Measurements from ENCODE around the gene RCN2. TPM values are rescaled to one million over a fixed set of nuclear protein-coding genes. Genes with fewer than 3 reads are reported as not detected.

RCN2 gene, protein sequence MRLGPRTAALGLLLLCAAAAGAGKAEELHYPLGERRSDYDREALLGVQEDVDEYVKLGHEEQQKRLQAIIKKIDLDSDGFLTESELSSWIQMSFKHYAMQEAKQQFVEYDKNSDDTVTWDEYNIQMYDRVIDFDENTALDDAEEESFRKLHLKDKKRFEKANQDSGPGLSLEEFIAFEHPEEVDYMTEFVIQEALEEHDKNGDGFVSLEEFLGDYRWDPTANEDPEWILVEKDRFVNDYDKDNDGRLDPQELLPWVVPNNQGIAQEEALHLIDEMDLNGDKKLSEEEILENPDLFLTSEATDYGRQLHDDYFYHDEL
- total RNA-seq, result 10 to 100 TPM; 38.8 to 56.1 (median 50.2) TPM

DNA sequence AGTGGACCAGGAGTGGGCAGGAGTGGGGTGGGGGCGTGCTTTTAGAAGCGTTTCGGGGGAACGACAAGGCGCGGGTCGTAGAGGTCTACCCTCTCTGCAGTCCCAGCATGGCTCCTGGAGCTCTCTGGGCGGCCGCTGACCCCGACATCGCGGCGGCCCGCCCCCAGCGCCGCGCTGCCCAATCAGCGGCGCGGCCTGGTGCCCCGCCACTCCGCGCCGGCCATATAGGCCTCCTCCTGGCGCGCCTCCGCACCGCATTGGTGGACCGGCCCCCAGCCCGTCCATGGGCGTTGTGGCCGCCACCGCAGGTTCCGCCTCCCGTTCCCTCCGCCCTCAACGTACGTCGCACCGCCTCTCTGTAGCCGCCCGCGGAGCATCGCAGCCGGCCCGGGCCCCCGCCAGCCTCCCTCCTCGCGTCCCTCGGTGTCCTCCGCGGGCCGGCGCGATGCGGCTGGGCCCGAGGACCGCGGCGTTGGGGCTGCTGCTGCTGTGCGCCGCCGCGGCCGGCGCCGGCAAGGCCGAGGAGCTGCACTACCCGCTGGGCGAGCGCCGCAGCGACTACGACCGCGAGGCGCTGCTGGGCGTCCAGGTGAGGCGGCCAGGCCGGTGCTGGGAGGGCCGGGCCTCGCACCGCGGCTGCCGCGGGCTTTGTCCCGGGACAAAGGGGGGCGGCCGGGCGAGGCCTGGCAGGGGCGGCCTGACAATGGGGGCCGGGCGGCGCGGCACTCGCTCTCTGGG lies at the start of gene RCN2:
TSS of gene RCN2 (plus strand) at position 353 of the 738 bp plus-strand sequence. CDS start at position 446, 93 bp downstream.
- TF ChIP-seq, protein P1, sequence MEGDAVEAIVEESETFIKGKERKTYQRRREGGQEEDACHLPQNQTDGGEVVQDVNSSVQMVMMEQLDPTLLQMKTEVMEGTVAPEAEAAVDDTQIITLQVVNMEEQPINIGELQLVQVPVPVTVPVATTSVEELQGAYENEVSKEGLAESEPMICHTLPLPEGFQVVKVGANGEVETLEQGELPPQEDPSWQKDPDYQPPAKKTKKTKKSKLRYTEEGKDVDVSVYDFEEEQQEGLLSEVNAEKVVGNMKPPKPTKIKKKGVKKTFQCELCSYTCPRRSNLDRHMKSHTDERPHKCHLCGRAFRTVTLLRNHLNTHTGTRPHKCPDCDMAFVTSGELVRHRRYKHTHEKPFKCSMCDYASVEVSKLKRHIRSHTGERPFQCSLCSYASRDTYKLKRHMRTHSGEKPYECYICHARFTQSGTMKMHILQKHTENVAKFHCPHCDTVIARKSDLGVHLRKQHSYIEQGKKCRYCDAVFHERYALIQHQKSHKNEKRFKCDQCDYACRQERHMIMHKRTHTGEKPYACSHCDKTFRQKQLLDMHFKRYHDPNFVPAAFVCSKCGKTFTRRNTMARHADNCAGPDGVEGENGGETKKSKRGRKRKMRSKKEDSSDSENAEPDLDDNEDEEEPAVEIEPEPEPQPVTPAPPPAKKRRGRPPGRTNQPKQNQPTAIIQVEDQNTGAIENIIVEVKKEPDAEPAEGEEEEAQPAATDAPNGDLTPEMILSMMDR (IDR thresholded peaks at IDR 0.05; ENCODE audit: low read depth), result no peak

DNA sequence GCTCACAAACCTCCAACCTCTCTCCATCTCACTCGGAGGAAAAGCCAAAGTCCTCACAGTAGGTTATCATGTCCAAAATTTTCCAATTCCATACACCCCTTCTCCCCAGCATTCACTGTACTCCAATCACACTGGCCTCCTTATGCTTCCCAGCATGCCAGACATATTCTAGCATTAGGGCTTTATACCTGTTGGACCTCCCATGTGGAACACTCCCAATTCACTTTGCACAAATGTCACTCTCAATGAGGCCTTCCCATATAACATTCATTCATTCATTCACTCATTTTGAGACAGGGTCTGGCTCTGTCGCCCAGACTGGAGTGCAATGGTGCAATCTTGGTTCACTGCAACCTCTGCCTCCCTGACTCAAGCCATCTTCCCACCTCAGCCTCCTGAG lies 46.3 kb upstream of the RCN2 start:
- TF ChIP-seq, protein P1 (IDR thresholded peaks at IDR 0.05; ENCODE audit: low read depth), result no peak

DNA sequence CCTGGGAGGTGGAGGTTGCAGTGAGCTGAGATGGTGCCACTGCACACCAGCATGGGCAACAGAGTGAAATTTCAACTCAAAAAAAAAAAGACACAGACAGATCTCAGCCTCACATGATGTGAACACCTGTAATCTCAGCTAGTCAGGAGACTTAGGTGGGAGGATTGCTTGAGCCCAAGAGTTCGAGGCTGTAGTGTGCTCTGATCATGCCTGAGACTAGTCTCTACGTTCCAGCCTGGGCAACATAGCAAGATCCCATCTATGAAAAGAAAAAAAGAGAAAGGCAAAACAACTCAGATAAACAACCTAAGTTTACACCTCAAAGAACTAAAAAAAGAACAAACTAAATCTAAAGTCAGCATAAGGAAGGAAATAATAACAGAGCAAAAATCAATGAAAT lies 37.4 kb upstream of the RCN2 start:
- TF ChIP-seq, protein P1 (IDR thresholded peaks at IDR 0.05; ENCODE audit: low read depth), result no peak

DNA sequence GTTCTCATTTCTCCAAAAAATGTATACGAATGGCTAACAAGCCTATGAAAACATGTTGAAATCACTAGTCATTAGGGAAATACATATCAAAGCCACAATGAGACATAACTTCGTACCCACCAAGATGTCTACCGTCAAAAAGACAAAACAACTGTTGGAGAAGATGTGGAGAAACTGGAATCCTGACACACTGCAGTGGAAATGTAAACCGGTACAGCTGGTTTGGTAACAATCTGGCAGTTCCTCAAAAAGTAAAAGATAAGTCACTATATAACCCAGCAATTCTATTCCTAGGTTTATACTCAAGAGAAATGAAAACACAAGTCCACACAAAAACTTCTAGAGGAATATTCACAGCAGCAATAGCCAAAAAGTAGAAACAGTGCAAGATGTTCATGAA lies 33.4 kb upstream of the RCN2 start:
- TF ChIP-seq, protein P1 (IDR thresholded peaks at IDR 0.05; ENCODE audit: low read depth), result no peak

DNA sequence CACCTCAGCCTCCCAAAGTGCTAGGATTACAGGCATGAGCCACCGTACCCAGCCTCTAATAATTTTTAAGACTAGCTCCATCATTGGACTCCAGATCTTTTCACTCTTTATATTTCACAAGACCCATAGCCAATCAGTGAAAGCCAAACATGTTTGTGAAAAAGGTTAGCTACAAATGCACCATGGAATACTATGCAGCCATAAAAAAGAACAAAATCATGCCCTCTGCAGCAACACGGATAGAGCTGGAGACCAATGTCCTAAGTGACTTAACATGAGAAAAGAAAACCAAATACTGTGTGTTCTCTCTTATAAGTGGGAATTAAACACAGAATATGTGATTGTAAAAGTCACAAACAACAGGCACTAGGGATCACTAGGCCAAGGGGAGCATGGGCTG lies 29.6 kb upstream of the RCN2 start:
- TF ChIP-seq, protein P1 (IDR thresholded peaks at IDR 0.05; ENCODE audit: low read depth), result no peak

DNA sequence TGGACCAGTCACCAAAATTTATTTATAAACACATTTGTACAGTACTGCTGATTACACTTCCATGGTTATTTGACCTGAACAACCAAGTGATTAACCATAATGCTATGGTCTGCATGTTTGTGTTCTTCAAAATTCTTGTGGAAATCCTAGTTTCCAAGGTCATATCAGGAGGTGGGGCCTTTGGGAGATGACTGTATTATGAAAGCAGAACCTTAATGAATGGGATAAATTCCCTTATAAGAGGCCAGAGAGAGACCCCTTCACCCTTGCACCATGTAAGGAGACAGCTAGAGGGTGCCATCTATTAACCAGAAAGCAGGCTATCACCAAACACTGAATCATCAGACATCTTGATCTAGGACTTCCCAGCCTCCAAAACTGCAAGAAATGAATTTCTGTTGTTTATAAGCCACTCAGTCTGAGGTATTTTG lies 28.3 kb upstream of the RCN2 start:
- TF ChIP-seq, protein P1 (IDR thresholded peaks at IDR 0.05; ENCODE audit: low read depth), result no peak

DNA sequence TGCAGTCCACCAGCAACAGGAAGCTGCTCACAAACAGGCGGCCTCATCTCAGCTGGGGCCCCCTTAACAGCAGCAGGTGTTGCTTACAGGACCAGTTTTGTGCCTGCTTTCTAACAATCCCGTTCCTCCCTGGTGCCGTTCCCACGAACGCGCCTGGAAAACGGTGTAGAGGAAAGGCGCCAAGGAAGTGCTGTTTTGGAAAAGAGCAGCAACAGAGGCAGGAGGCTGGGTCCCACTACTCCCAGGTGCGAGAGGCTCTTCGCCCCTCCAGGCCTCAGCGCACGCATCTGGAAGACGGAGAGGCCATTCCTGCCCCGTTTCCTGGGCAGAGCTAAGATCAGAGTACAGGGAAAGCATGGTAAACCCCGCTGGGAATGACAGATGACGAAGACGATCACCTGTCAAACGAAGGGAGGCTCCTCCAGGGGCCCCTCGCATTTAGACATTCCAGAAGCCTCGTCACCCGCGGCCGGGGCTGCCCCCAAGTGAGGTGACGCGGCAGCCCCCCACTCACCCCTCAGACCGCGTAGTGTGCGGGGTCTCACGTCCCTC lies 27.0 kb upstream of the RCN2 start:
- TF ChIP-seq, protein P1 (IDR thresholded peaks at IDR 0.05; ENCODE audit: low read depth), result no peak
